GM19463 (cell line): ENCODE data around the gene MMP14.
"Not testable (repeated sequence)": the region's sequence is repeated elsewhere in the genome, so short reads cannot be mapped to it uniquely, and the experiment has no call there.

ENCODE experiments used
- ATAC-seq: cut with Tn5 transposase; IDR thresholded peaks from one replicate; pipeline ENCODE4 v1.9.1; 2021; ENCODE audit warnings: mild to moderate bottlenecking, moderate library complexity; ENCODE audit not compliant: unreplicated experiment

The MMP14 gene

DNA sequence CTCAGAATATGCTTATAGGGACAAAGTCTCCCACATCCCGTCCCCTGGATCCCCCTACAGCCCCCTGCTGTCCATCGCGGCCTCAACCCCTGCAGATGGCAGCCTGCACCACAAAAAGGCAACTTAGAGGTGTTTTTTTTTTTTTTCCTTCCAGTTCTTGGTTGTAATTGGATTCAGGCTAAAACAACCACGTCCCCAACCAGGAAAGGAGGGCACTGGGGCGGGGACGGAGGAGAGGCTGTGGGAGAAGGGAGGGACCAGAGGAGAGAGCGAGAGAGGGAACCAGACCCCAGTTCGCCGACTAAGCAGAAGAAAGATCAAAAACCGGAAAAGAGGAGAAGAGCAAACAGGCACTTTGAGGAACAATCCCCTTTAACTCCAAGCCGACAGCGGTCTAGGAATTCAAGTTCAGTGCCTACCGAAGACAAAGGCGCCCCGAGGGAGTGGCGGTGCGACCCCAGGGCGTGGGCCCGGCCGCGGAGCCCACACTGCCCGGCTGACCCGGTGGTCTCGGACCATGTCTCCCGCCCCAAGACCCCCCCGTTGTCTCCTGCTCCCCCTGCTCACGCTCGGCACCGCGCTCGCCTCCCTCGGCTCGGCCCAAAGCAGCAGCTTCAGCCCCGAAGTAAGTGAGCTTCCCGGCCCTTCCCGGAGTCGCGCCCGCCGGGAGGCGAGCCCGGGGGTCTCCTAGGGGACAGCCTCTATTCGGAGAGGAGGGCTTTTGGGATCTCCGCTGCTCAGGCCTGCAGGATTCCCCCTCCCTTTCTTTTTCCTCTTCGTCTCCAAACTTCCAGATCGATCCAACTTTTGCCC is at the start of gene MMP14:
TSS of gene MMP14 (plus strand) at position 285 of the 813 bp plus-strand sequence. CDS start at position 518, 233 bp downstream.
- no peak for ATAC-seq

DNA sequence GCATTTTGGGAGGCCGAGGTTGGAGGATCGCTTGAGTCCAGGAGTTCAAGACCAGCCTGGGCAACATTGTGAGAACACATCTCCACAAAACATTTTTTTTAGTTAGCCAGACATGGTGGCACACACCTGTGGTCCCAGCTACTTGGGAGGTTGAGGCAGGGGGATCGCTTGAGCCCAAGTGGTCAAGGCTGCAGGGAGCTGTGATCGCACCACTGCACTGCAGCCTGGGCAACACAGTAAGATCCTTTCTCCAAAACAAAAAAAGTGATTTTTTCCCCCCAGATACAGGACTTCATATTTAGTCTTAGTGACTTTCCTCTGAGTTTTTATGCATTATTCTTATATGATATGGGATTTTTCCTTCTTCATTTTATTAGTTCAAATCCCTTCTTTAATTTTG is 49.7 kb upstream of the MMP14 start:
- ATAC-seq: no peak

DNA sequence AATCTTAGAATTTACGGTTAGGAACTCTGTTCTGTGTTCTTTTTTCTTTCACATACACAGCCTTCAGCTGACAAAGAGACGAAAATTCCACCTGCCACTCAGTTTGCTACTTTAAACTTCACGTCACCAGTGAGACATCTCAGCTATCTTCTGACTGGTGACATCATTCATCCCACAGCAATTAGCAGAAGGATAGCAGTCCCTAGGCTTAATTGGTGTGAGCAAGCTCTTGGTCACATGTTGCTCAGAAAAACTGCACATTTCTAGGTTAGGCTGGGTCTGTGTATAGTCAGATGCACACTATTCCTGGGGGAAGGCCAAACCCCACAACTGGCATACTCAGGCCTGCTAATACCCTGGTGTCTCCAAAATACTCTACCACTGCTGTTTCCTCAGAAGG is 45.1 kb upstream of the MMP14 start:
- ATAC-seq: no peak

DNA sequence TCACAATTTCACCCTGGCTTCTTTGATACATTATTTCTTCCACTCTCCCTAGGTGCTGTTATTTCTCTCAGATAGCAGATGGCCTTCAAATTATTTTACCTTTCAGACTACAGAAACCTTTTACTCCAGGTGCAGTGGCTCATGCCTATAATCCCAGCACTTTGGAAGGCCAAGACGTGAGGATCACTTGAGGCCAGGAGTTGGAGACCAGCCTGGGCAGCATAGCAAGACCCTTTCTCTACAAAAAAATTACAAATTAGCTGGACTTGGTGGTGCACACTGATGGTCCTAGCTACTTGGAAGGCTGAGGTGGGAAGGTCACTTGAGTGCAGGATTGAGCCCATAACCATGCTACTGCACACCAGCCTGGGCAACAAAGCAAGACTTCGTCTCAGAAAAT is 44.2 kb upstream of the MMP14 start:
- no peak for ATAC-seq

DNA sequence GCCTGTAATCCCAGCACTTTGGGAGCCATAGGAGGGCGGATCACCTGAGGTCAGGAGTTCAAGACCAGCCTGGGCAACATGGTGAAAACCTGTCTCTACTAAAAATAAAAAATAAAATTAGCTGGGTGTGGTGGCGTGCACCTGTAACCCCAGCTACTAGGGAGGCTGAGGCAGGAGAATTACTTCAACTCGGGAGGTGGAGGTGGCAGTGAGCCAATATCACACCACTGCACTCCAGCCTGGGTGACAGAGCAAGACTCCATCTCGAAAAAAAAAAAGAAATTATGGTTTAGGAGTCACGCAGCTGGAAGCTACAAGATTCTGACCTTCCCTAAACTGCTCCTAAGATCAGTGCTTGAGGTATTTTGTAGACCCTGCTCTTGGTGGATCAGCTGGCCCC is 42.8 kb upstream of the MMP14 start:
- ATAC-seq: not testable (repeated sequence)

DNA sequence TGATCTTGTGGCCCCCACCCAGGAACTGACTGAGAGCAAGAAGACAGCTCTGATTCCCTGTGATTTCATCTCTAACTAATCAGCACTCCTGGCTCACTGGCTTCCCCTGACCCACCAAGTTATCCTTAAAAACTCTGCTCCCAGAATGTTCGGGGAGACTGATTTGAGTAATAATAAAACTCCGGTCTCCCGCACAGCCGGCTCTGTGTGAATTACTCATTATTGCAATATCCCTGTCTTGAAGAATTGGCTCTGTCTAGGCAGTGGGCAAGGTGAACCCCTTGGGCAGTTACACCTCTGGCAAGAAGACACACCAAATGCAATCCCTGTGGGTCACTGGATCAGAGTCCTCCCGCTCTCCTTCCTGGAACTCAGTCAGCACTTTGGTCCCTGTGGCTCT is 42.4 kb upstream of the MMP14 start:
- no peak for ATAC-seq

DNA sequence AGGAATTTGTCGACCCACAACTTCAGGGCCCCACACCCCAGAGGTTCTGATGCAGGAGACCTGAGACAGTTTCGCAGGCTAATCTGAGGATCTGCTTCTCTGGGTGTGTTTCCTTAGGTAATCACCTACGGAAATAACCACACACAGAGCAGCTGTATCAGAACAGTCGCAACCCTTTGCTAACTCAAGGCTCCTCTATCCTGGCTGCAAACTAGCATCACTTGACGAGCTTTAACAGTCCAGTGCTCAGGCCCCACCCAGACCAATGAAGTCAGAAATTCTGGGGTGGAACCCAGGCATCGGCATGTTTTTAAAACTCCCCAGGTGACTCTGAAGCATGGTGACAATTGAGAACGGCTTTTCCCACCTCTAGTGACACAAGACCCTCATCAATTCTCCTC is 41.8 kb upstream of the MMP14 start:
- ATAC-seq: peak; percentile 47

DNA sequence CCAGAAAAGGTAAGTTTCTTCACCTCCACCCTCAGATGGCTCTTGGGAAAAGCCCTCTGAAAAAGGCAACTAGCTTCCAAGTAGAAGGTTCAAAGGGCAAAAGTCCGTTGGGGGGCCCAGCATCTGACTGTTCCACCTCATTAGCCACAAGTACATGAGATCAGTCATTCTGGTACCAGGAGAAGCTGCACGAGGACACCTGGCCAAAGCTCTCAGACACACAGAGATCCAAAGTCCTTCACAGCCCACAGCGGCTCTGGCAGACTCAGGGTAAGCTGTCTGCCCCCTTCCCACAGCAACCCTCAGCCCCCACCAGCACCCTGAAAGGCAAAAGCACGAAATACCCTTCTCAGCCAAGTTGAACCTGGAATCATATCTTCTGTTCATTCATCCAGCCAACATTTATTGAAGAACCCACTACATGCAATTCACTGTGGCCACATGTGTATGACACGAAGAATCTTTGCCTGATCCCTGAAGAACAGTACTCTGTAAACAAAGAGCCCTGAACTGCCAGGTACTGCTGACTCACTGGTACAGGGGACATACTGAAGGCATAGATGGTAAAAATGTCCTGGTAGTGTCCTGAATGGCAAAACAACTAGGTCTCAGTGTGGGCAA is 40.2 kb upstream of the MMP14 start:
- peak; percentile 63 for ATAC-seq

DNA sequence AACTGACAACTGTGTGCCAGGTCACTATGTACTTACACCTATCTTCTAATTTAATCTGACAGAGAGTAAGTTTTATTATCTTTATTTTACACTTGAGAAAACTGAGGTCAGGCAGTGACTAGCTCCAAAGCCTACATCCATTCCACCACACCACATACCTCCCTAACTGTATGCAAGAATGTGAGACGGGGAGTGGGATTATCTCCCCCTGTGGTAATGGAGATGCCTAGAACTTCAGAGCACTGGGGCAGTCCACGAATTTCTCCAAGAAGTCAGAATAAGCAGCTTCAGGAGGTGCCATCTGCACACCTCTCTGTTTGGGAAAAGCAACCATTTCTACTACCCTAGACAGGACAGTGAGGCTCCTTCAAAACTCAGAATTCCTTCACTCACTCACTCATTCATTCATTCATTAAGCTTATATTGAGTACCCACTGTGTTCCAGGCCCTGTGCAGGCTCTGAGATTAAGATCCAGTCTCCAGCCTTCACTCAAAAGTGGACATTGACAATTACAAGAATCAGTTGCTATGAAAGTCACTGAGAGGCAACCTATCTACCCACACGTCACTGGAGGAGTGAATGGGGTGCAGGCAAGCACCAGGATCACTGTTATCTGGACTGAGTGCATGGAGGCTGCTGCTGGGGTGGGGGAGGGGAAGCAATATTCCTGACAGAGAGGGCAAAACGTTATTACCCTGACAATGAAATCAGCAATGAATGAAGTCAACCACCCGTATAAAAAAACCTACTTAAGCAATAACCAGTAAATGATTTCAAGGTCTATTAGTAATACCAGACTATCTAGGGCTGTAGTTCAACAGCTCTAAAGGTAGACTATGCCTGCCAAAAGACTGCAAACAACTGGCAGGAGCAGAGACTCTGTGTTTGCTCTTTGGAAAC is 39.1 kb upstream of the MMP14 start:
- ATAC-seq: no peak

DNA sequence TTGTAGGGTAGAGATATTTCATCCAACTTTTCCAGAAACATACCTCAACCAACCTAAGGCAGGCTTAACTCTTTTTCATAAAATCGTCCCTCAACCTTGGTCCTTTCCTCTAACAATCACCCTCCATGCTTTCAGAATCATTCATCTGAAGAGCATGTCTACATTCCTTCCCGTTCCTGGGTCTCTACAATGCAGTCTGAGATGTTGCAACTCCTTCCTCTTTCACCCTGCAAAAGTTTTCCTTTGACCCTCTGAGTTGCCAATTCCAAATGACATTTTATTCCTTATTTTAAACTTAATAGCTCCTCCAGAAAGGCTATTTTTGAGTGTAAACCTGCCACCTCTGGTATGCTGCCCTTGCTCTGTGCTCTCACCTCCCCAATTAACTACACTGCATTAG is 37.9 kb upstream of the MMP14 start:
- ATAC-seq: no peak

DNA sequence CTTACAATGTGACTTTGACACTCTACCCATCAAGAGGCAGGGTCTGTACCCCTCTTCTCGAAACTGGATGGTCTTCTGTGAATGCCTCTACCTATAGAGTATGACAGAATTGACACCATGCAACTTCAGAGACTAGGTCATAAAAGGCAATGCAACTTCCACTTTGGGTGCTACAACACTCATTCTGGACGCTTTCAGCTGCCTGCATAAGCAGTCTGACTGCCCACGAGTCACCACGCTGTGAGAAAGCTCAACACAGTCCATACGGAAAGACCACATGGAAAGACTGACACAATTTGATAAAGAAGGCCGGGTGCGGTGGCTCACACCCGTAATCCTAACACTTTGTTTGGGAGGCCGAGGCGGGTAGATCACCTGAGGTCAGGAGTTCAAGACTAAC is 36.0 kb upstream of the MMP14 start:
- no peak for ATAC-seq

DNA sequence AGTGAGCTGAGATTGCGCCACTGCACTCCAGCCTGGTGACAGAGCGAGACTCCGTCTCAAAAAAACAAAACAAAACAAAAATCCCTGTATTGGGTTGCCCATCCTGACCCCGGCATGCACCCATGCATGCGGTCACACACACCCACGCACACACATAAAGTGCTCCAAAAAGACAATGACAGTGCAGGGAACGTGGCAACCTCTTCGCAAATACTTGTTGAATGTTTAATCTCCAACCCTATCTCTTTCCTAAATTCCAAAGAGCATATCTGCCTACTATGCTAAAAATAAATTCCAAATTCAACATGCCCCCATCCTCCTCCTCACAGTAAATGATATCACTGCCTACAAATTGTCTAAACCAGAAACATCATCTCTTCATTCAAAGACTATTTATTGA is 34.7 kb upstream of the MMP14 start:
- ATAC-seq: no peak

DNA sequence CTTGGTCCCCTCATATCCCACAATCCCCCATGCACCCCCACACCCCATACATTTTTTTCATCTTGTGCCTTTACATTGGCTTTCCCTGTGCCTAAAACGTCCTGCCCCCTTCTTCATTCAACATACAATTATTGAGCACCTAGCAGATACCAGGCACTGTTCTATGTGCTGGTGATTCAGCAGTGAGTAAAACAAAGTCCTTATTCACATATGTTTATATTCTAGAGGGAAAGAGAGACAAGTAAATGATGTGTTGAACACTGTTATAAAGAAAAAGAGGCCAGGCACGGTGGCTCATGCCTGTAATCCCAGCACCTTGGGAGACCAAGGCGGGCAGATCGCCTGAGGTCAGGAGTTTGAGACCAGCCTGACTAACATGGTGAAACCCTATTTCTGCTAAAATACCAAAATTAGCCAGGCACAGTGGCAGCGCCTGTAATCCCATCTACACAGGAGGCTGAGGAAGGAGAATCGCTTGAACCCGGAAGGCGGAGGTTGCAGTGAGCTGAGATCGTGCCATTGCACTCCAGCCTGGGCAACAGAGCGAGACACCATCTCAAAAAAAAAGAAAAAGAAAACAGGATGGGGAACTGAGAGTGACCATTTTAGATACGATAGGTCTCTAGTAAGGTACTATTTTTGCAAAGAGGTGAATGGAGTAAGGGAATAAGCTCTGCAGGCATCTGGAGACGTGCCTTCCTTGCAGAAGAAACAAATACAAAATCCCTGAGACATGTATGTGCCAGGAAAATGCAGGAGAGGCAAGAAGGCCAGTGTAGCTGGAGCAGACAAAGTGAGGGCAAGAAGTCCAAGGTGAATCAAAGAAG is 33.3 kb upstream of the MMP14 start:
- ATAC-seq: no peak

DNA sequence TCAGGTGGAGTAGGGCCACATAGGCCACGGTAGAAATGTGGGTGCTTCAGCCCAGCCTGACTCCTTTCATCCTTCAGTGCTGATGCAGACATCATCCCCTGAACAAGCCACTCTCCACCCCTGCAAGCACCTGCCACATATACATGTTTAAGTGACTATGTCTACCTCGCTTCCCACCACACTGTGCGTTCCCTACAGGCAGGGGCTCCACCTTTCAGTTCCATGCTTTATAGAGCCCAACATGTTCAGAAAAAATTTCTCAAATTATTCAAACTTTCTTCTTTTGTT is 32.8 kb upstream of the MMP14 start:
- ATAC-seq: no peak

DNA sequence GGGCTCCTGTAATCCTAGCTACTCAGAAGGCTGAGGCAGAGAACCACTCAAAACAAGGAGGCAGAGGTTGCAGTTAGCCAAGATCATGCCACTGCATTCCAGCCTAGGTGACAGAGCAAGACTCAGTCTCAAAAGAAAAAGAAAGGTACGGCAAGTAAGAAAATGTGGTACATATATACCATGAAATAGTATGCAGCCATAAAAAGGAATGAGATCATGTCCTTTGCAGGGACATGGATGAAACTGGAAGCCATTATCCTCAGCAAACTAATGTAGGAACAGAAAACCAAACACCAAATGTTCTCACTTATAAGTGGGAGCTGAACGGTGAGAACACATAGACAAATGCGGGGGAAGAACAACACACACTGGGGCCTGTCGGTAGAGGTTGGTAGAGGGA is 31.1 kb upstream of the MMP14 start:
- not testable (repeated sequence) for ATAC-seq

DNA sequence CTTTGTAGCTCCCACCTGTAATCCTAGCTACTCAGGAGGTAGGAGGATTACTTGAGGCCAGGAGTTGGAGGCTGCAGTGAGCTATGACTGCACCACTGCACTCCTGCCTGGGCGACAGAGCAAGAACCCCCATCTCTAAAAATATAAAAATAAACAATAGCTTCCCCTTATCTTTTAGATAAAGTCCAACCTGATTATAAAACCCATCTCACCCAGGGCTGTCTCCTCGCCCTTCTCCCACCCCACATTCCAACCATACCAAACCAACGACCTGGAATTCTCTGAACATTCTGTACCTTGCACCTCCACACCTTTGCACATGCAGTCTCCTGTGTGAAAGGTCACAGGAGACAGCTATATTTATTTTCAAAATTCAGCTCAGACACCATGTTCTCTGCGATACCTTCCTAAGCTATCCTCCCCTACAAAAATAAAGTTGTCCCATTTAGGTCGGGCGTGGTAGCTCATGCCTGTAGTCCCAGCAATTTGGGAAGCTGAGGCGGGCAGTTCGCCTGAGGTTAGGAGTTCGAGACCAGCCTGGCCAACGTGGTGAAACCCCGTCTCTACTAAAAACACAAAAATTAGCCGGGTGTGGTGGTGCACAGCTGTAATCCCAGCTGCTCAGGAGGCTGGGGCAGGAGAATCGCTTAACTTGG is 28.8 kb upstream of the MMP14 start:
- ATAC-seq: no peak

DNA sequence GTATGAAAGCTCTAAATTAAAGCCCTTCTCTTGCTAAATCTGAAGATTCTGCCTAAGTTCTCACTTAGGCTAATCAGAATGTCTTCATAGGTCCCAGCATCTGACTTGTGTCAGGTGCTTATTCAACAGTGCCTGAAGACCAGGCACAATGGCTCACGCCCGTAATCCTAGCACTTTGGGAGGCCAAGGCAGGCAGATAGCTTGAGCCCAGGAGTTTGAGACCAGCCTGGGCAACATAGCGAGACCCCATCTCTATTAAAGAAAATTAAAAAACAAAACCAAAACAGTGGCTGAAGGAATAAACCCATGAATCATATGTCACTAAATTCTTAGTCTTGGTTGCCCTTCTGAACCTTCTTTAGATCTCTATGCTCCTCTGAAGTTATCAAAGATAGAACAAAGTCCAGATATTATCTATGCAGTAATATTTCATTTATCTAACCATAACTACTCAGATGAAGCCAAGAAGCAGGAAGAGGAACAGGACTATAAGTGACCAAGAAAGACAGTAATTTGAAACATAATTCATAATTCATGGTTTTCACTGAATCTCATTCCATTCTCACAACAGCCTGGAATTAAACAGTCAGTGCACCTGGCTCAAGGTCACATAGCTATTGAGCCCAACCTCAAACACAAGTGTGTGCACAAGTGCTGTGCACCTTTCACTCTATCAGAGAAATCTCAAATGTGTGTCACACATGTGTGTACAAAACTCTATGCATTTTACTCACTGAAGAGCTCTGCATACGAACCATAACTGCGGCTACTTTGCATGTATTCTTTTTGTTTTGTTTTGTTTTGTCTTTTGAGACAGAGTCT is 27.8 kb upstream of the MMP14 start:
- ATAC-seq: no peak

DNA sequence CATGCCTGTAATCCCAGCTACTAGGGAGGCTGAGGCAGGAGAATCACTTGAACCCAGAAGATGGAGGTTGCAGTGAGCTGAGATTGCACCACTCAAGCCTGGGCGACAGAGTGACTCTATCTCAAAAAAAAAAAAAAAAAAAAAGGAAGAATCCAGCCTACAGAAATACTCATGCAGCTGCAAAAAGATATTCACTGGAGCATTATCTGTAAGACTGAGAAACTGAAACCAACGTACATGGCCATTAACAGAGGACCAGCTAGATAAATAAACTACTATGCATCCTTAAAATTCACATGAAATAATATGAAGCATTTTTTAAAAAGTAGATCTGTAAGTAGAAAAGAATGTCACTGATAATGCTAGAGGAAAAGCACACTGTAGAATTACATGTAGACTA is 24.7 kb upstream of the MMP14 start:
- no peak for ATAC-seq

DNA sequence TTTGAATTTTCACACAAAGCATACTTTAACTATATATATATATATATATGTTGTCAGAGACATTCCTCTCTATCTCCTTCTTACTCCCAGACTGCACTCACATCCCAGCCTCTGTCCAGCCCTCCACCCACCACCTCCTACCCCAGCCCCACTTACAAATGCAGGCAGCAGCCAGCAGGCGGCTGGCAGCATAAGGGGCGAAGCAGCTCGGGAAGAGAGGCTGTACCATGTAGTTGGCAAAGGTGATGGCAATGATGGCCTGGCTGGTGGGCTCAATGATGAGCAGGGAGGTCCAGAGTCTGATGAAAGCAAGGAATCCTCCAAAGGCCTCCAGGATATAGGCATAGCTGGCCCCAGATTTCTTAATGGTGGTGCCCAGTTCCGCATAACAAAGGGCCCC is 23.6 kb upstream of the MMP14 start:
- ATAC-seq: no peak

DNA sequence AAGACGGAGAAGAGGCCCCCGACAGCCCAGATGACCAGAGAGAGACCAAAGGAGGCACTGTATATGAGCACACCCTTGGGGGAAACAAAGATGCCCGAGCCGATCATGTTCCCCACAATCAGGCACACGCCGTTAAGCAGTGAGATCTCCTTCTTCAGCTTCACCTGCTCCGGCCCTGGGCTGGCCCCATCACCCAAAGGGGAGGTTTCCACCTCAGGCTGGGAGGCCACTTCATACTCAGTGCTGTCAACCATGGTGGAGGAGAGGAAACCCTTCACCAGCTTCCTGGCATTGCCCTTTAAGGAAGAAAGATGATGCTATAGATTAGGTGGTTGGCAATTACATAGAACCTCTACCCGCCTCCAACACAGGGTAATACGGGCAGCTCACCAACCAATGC is 23.2 kb upstream of the MMP14 start:
- no peak for ATAC-seq
